Measurements from ENCODE around the gene CHID1. TPM values are rescaled to one million over a fixed set of nuclear protein-coding genes. Genes with fewer than 3 reads are reported as not detected.

The CHID1 gene
- total RNA-seq, 2 donors from 2014 or later: 64.8 to 115 TPM

- Mint-ChIP-seq H3K36me3 (peaks cover 19% of the 10 kb centered on the region), H3K4me3 (no peak overlapping the region), H3K4me1 (ENCODE audit: low read depth in 2 of 2) (peaks cover 41 to 42% of the 10 kb centered on the region in 2 donors), H3K27me3 (no peaks in the 10 kb centered on the region), H3K9me3 (no peaks in the 10 kb centered on the region), H3K27ac (no peak overlapping the region)
- DNase-seq (ENCODE audit: low spot score) (no peak), ATAC-seq (no peak)
These were observed 34.3 kb upstream of the CHID1 start for GRCh38 chr11:944711-945470.

- H3K4me3 Mint-ChIP-seq: no peak overlapping the region
- H3K27me3 Mint-ChIP-seq: no peaks in the 10 kb centered on the region
- H3K36me3 Mint-ChIP-seq: peaks cover 10% of the 10 kb centered on the region
- ATAC-seq (no peak), DNase-seq (ENCODE audit: low spot score) (no peak)
- peaks cover 41 to 49% of the 10 kb centered on the region in 2 donors for H3K4me1 Mint-ChIP-seq (ENCODE audit: low read depth in 2 of 2)
- no peaks in the 10 kb centered on the region for H3K9me3 Mint-ChIP-seq
- peak overlapping the region in 1 of 2 donors; percentile 3 for H3K27ac Mint-ChIP-seq
These were observed 32.2 kb upstream of the CHID1 start for GRCh38 chr11:942823-943222.

GRCh38 chr11:940496-941135 lies 30.0 kb upstream of the CHID1 start:
- DNase-seq (ENCODE audit: low spot score) (no peak), ATAC-seq (no peak)
- Mint-ChIP-seq H3K4me1 (ENCODE audit: low read depth in 2 of 2) (peaks cover 39 to 50% of the 10 kb centered on the region in 2 donors), H3K27me3 (no peaks in the 10 kb centered on the region), H3K9me3 (no peaks in the 10 kb centered on the region), H3K36me3 (peaks cover 7% of the 10 kb centered on the region), H3K4me3 (no peak overlapping the region), H3K27ac (peak overlapping the region in 1 of 2 donors; percentile 35)

- Mint-ChIP-seq H3K36me3 (no peaks in the 10 kb centered on the region), H3K27ac (peak overlapping the region in 1 of 2 donors; percentile 48), H3K27me3 (no peaks in the 10 kb centered on the region), H3K9me3 (no peaks in the 10 kb centered on the region), H3K4me1 (ENCODE audit: low read depth in 2 of 2) (peaks cover 31 to 43% of the 10 kb centered on the region in 2 donors), H3K4me3 (no peak overlapping the region)
- DNase-seq (ENCODE audit: low spot score): no peak
- no peak for ATAC-seq
These were observed 27.2 kb upstream of the CHID1 start for GRCh38 chr11:937841-938261.

- H3K9me3 Mint-ChIP-seq: no peaks in the 10 kb centered on the region
- ATAC-seq: no peak
- no peak overlapping the region for H3K4me3 Mint-ChIP-seq
- no peak for DNase-seq (ENCODE audit: low spot score)
- no peak overlapping the region for H3K27ac Mint-ChIP-seq
- H3K27me3 Mint-ChIP-seq: no peaks in the 10 kb centered on the region
- H3K36me3 Mint-ChIP-seq: no peaks in the 10 kb centered on the region
- H3K4me1 Mint-ChIP-seq (ENCODE audit: low read depth in 2 of 2): peaks cover 32 to 44% of the 10 kb centered on the region in 2 donors
These were observed 25.6 kb upstream of the CHID1 start for GRCh38 chr11:936199-936598.

GRCh38 chr11:934527-934926 lies 23.9 kb upstream of the CHID1 start:
- Mint-ChIP-seq H3K27me3 (no peaks in the 10 kb centered on the region), H3K9me3 (no peaks in the 10 kb centered on the region), H3K36me3 (no peaks in the 10 kb centered on the region), H3K4me1 (ENCODE audit: low read depth in 2 of 2) (peaks cover 26 to 38% of the 10 kb centered on the region in 2 donors), H3K4me3 (no peak overlapping the region), H3K27ac (no peak overlapping the region)
- DNase-seq (ENCODE audit: low spot score): no peak
- no peak for ATAC-seq

GRCh38 chr11:933936-934335 lies 23.3 kb upstream of the CHID1 start:
- H3K36me3 Mint-ChIP-seq: no peaks in the 10 kb centered on the region

GRCh38 chr11:933142-933851 lies 22.7 kb upstream of the CHID1 start:
- Mint-ChIP-seq H3K4me3 (no peak overlapping the region), H3K27me3 (no peaks in the 10 kb centered on the region), H3K4me1 (ENCODE audit: low read depth in 2 of 2) (peaks cover 32 to 41% of the 10 kb centered on the region in 2 donors), H3K27ac (peak overlapping the region in 1 of 2 donors; percentile 39), H3K9me3 (no peaks in the 10 kb centered on the region), H3K36me3 (no peaks in the 10 kb centered on the region)
- no peak for ATAC-seq
- no peak for DNase-seq (ENCODE audit: low spot score)

More at GRCh38 chr11:933936-934335, 23.3 kb upstream of the CHID1 start:
- H3K27me3 Mint-ChIP-seq: no peaks in the 10 kb centered on the region
- H3K9me3 Mint-ChIP-seq: no peaks in the 10 kb centered on the region
- H3K27ac Mint-ChIP-seq: no peak overlapping the region
- no peak overlapping the region for H3K4me3 Mint-ChIP-seq
- no peak for DNase-seq (ENCODE audit: low spot score)
- peaks cover 27 to 38% of the 10 kb centered on the region in 2 donors for H3K4me1 Mint-ChIP-seq (ENCODE audit: low read depth in 2 of 2)
- no peak for ATAC-seq

- H3K36me3 Mint-ChIP-seq: no peaks in the 10 kb centered on the region
- H3K9me3 Mint-ChIP-seq: no peaks in the 10 kb centered on the region
- DNase-seq (ENCODE audit: low spot score) (no peak), ATAC-seq (no peak)
- H3K27me3 Mint-ChIP-seq: no peaks in the 10 kb centered on the region
- peaks cover 33 to 41% of the 10 kb centered on the region in 2 donors for H3K4me1 Mint-ChIP-seq (ENCODE audit: low read depth in 2 of 2)
- peak overlapping the region in 1 of 2 donors; percentile 39 for H3K27ac Mint-ChIP-seq
- no peak overlapping the region for H3K4me3 Mint-ChIP-seq
These were observed 21.8 kb upstream of the CHID1 start for GRCh38 chr11:932435-932834.

GRCh38 chr11:931385-931784 lies 20.8 kb upstream of the CHID1 start:
- Mint-ChIP-seq H3K27ac (peak overlapping the region in 1 of 2 donors; percentile 8), H3K4me3 (no peak overlapping the region), H3K27me3 (no peaks in the 10 kb centered on the region), H3K4me1 (ENCODE audit: low read depth in 2 of 2) (peaks cover 44 to 48% of the 10 kb centered on the region in 2 donors), H3K36me3 (no peaks in the 10 kb centered on the region), H3K9me3 (no peaks in the 10 kb centered on the region)
- ATAC-seq (no peak), DNase-seq (ENCODE audit: low spot score) (no peak)

- Mint-ChIP-seq H3K4me1 (ENCODE audit: low read depth in 2 of 2) (peaks cover 42 to 45% of the 10 kb centered on the region in 2 donors), H3K27me3 (no peaks in the 10 kb centered on the region), H3K27ac (no peak overlapping the region), H3K9me3 (no peaks in the 10 kb centered on the region), H3K36me3 (no peaks in the 10 kb centered on the region), H3K4me3 (no peak overlapping the region)
- DNase-seq (ENCODE audit: low spot score) (no peak), ATAC-seq (no peak)
These were observed 18.8 kb upstream of the CHID1 start for GRCh38 chr11:929405-929804.

GRCh38 chr11:928786-929185 lies 18.2 kb upstream of the CHID1 start:
- no peak overlapping the region for H3K4me3 Mint-ChIP-seq
- ATAC-seq: no peak
- no peaks in the 10 kb centered on the region for H3K36me3 Mint-ChIP-seq
- no peaks in the 10 kb centered on the region for H3K9me3 Mint-ChIP-seq
- no peaks in the 10 kb centered on the region for H3K27me3 Mint-ChIP-seq
- no peak overlapping the region for H3K27ac Mint-ChIP-seq
- peaks cover 41 to 42% of the 10 kb centered on the region in 2 donors for H3K4me1 Mint-ChIP-seq (ENCODE audit: low read depth in 2 of 2)
- no peak for DNase-seq (ENCODE audit: low spot score)

- peaks cover 32 to 35% of the 10 kb centered on the region in 2 donors for H3K4me1 Mint-ChIP-seq (ENCODE audit: low read depth in 2 of 2)
- DNase-seq (ENCODE audit: low spot score) (no peak), ATAC-seq (no peak)
- H3K36me3 Mint-ChIP-seq: no peaks in the 10 kb centered on the region
- no peaks in the 10 kb centered on the region for H3K9me3 Mint-ChIP-seq
- no peak overlapping the region for H3K4me3 Mint-ChIP-seq
- no peaks in the 10 kb centered on the region for H3K27me3 Mint-ChIP-seq
- H3K27ac Mint-ChIP-seq: no peak overlapping the region
These were observed 17.3 kb upstream of the CHID1 start for GRCh38 chr11:927871-928270.
